Adipose tissue (tissue), 3 donors: ENCODE measurements around the gene GMDS. TPM values are rescaled to one million over a fixed set of nuclear protein-coding genes. Genes with fewer than 3 reads are reported as not detected.
"Not testable (repeated sequence)": the region's sequence is repeated elsewhere in the genome, so short reads cannot be mapped to it uniquely, and the experiment has no call there.

Source experiments
- H3K27ac ChIP-seq: one replicate; pipeline ENCODE4 v1.5.1; 2013; ENCODE audit warnings: low read depth, low read length
- WGBS, 3 donors: extraction: QIAGEN DNeasy Blood & Tissue Kit; methylation state at CpG; one replicate each; pipeline ENCODE4 v1.1.7; 2013; 5-methylcytosine and 5-hydroxymethylcytosine counted together
- polyA plus RNA-seq, 3 donors: library from polyadenylated mRNA; stranded (reverse); fragments of 200-250 nt; gene quantifications; one replicate each; pipeline ENCODE4 v1.2.3, GENCODE V29; 2013
- donor health status: healthy with polysubstance abuse.
- donor health status: Bipolar disorder and iron deficiency.
- donor health status: healthy.

The GMDS gene
- polyA plus RNA-seq, 3 donors: 13.6 to 21.4 (median 14.9) TPM

DNA sequence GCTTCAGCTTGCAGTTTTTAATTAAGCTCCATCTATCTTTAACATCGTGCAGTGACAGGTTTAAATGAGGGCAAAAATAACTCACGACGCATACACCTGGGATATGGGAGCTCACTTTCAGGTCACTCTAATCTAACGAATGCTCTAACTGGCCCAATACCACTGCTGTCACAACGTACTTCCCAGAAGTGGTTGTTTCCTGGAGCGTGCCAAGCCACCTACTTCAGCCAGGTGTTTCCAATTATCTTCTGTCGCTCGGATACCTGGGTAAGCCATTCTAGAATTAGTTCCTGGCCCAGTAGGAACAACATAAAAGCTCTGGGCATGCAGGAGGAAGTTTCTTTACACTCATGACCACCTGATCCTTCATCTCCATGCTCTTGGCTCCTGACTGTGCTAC is 488.3 kb downstream of the GMDS start:
- 70 to 81% (median 81%) methylated on average over 8 of the region's 8 CpGs for whole genome bisulfite sequencing, 3 donors
- no peak overlapping the region for H3K27ac ChIP-seq

DNA sequence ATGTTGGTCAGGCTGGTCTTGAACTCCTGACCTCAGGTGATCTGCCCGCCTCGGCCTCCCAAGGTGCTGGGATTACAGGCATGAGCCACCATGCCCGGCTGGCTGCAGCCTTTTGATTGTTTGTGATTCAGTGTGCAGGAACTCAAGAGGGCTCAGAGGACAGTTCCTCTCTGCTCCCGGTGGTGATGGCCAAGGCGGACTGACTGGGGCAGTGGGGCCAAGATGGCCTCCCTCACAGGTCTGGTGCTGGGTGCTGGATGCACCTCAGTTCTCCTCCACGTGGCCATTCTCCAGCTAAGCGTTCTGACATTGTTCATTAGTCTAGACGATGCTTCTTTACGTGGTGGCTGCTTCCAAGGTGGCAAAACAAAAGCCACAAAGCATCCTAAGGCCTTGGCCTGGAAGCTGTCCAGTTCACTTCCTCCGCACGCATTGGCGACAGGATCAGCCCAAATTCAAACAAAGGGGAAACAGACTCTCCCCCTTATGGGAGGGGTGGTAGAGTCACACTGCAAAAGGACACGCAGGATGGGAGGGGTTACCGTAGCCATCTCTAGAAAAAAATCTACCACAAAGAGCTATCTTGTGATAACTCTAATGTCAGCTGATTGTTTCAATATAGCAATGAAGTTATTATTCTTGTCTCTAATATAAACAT is 488.8 kb downstream of the GMDS start:
- 69 to 83% (median 70%) methylated on average over 14 of the region's 14 CpGs for WGBS, 3 donors
- H3K27ac ChIP-seq: no peak overlapping the region

DNA sequence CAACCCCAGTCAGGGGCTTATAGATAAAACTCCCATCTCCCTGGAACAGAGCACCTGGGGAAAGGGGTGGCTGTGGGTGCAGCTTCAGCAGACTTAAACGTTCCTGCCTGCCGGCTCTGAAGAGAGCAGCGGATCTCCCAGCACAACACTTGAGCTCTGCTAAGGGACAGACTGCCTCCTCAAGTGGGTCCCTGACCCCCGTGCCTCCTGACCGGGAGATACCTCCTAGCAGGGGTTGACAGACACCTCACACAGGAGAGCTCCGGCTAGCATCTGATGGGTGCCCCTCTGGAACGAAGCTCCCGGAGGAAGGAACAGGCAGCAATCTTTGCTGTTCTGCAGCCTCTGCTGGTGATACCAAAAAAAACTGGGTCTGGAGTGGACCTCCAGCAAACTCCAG is 494.3 kb downstream of the GMDS start:
- H3K27ac ChIP-seq: not testable (repeated sequence)
- 91 to 99% (median 99%) methylated on average over 6 to 8 of the region's 8 CpGs for WGBS, 3 donors

DNA sequence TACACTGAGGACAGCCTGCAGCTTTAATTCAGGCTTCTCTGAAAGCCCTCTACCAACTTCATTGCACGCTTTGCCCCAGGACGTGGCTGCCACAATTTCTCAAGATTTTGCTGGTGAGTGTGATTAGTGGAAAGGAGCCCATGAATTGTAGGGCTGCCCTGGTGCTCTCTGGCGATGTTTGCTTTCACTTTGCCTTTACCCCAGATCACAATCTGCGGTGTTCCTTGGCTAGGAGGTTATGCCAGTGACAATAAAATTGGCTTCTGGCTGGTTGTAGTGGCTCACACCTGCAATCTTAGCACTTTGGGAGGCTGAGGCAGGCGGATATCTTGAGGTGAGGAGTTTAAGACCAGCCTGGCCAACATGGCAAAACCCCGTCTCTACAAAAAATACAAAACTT is 496.4 kb downstream of the GMDS start:
- H3K27ac ChIP-seq: no peak overlapping the region

DNA sequence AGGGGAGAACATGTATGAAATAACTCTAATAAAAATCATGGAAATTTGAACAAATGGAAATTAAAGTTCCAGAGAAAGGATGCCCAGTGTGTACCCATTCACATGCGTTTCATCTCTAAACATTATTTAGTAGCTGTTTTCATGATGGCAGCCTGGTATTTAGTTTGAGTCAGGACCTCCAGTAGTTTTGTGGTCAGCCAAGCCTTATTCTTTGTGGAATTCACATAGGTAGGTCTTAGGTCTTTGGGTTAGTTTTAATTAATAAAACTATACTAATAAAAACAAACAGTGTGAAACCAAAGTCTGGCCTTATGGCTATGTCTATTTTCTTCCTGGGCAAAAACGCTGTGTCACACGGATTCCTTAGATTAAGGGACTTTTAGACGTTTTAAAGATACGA is 497.9 kb downstream of the GMDS start:
- 67 to 86% (median 73%) methylated on average over 5 of the region's 5 CpGs for WGBS, 3 donors
- H3K27ac ChIP-seq: no peak overlapping the region

More for the DNA sequence above, 496.4 kb downstream of the GMDS start:
- WGBS, 3 donors: 75 to 89% (median 84%) methylated on average over 6 of the region's 6 CpGs

DNA sequence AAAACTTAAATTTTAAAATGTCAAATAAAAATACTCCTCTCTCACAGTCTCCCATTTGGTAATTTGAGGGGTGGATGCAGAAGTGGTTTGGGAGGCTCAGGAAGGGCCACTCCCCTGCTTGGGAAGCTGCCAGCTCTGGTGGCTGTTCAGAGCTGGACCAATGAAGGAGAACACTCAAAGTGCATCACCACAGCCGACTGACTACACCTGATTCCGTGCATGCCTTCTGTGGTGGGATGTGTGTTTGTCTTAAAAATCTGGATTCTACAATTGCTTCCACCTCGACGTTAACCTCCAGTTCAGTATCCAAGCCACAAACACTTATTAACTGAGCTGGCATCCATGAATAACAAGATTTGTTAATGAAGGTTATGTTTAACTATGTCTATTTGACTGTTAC is 498.4 kb downstream of the GMDS start:
- WGBS, 3 donors: 70 to 90% (median 87%) methylated on average over 4 of the region's 4 CpGs
- H3K27ac ChIP-seq: no peak overlapping the region

DNA sequence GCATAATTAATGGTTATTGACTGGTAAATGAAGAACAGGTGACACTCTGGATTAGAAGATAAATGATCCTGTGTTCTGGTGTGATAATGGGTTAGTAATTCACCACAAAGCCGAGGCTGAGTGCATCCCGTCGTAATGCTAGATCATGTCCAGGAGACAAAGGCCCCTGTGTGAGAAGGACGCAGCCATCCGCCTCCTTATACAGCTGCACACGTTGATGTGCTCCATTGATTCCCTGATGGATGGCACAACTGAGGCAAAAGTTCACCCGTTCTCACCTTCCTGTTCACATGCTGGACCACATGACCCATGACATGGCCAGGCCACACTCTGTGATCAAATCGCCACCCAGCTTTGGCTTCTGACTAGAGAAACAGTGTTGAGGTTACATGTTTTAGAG is 499.6 kb downstream of the GMDS start:
- whole genome bisulfite sequencing, 3 donors: 85 to 88% (median 88%) methylated on average over 8 of the region's 8 CpGs
- H3K27ac ChIP-seq: no peak overlapping the region

DNA sequence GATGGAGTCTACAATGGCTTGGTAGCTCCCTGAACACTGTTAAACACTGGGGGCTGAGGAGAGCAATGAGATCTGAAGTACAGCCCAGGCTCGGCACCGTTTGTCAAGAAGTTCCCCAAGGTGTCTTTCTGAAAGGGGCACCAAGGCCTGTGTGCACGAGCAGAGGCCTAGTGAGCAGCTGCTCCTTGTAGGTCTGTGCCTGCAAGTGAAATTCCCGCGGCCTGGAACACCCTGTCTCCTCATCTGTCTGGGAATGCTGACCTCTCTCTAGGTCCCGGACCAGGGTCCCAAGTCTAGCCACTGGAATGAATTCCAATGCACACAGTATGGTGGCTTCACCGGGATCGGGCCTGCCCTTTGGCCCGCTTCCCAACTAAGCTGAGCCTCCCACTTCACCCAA is 500.9 kb downstream of the GMDS start:
- 90 to 95% (median 92%) methylated on average over 9 of the region's 9 CpGs for WGBS, 3 donors
- H3K27ac ChIP-seq: no peak overlapping the region

DNA sequence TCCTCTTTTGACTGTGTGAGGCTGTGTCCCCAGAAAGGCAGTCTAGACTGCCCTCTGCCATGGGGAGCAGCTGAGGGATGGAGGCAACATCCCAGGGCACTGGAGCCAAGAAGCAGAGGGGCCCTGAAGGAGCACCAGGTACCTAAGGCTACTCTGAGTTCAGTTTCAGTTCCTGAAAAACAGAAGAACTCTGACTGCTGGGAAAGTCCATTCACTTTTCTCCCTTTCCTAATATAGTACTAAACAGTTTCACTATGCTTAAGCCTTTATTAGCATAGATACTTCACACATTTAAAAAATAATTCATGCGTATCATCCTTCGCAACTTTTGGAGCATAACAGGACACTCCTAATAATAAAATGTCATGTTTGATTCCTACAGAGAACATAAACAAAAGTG is 505.7 kb downstream of the GMDS start:
- no peak overlapping the region for H3K27ac ChIP-seq
- WGBS, 3 donors: 91 to 97% (median 95%) methylated on average over 2 of the region's 2 CpGs

DNA sequence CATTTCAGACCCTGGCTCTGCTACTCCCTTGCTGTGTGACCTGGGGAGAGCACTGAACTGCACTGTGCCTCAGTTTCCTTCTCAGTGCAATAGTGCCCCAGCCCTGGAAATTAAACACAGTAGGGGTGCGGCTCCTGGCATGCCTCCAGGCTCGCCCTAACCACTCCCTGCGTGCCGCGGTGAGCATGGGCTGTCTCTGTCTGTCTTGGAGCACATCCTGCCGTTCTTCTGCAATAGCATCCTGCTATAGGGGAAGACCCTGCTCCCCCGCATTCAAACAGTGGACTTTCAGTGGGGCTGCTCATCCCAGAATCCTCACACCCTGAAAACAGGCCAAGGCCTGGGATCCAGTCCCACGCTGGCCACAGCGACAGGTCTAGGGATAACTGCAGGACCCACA is 506.2 kb downstream of the GMDS start:
- H3K27ac ChIP-seq: no peak overlapping the region
- 89 to 93% (median 90%) methylated on average over 9 of the region's 9 CpGs for WGBS, 3 donors

DNA sequence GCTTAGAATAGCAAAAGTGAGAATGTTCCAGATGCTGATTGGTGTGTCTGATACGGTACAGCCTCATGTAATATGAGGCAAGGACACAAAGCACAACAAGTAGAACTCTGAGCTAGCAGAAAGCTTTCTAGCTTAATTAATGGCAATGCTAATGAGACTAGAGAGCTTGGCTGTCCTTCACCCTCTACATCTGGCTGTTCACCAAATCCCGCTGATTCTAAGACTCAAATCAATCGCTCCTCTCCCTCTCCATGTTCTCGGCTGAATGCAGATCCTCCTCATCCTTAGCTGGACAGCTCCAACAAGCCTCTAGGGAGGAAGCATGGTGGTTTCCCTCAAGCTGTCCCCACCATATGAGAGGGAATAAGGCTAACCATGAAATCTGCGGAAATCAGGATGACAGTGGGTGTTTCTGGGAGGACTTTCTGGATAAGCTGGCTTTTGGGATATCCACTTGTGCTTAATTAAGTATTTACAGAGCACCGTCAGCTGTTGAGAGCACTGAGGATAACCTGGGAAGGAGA is 506.8 kb downstream of the GMDS start:
- no peak overlapping the region for H3K27ac ChIP-seq
- 84 to 88% (median 85%) methylated on average over 6 of the region's 6 CpGs for WGBS, 3 donors

DNA sequence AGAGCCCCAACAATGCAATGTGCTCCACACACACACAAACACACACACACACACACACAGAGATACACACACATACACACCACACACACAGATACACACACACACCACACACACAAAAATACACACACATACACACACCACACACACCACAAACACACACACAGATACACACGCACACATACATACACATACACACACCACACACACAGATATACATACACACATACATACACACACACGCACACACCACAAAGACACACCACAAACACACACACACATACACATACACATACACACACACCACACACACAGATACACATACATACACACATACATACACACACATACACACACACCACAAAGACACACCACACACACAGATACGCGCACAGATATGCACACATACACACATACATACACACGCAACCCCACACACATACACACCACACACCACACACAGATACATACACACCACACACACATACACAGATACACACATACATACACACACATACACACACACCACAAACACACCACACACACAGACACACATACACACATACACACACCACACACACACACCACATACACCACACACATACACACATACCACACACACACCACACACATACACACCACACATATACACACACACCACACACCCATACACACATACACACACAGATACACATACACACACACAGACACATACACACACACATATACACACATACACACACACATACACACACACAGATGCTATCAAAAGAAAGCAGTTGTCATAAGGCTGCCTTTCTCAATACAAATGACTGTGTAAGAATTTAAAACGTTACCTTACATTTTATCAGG is 507.7 kb downstream of the GMDS start:
- no peak overlapping the region for H3K27ac ChIP-seq
- 85 to 92% (median 88%) methylated on average over 6 of the region's 6 CpGs for WGBS, 3 donors

DNA sequence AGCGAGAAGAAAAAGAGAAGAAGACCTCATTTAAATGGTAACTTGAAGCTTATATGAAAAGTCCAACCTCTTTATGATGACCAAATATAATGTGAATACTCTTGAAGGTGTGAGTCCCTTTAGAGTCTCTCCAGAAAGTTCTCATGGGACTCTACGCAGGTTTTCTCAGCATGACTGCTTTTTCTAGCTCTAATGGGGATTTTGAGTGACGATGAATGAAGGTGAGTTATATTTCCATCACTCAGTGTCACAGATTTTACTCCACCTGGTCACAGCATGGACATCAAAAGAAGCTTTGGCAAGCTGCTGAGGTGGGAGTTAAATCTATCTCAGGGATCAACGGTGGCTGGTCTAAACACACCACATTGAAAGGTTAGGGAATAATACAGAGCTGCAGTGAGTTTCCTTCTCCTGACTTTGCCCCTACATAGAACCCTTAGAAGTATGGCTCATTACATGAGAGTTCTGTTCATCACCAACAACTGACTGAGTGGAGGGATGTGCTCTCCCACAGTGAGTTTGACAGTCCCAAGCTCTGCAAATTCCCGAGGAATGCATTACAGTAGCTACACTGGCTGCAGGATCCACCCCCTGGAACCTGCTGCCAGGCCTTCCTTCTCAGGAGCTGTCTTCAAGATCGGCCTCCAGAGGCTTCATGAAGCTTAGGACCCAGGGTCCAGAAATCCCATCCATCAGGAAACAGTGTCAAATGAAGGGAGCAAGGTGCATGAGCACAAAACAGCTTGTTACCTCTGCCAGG is 508.9 kb downstream of the GMDS start:
- WGBS, 3 donors: 83 to 92% (median 84%) methylated on average over 6 of the region's 6 CpGs

DNA sequence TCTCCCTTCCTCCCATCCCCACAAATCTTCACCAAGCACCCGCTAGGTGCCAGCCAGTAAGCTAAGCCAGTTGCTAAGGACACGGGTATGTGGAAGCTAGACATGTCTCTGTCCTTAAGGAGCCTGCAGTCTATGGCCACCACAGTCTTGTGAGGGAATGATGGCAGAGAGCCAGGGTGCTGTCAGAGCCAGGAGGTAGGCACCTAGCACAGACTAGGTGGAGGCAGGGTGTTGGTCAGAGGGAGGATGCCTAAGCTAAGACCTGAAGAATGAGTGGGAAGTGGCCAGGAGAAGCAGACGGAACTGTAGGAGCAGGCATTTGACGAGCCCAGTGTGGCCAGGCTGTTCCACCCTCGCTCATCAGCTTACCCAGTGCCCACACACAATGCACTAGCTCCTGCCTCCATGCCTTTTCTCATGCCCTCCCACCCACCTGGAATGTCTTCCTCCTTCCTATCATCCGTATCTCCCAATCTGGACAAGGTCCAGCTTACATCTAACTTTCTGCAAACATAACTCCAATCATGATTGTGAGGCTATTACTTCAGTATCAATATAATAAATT is 510.1 kb downstream of the GMDS start:
- WGBS, 3 donors: 85 to 93% (median 86%) methylated on average over 6 of the region's 6 CpGs
- H3K27ac ChIP-seq: no peak overlapping the region

More for the DNA sequence above, 508.9 kb downstream of the GMDS start:
- no peak overlapping the region for H3K27ac ChIP-seq

DNA sequence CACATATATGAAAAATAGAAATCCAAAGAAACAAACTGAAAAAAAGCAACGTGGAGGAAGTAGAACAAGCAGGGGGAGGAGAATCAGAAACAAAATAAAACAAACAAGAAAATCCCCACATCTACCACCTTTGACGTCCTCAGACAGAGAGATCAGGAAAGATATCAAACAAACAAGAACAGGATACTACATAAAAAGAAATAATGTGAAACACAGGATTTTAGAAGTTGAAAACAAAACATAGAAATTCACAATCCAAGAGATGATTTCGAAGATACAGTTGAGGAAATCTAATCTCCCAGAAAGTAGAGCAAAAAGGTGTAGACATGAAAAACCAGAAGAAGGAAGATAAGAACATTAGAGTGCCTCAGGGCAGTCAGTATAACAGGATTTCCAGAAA is 514.5 kb downstream of the GMDS start:
- H3K27ac ChIP-seq: no peak overlapping the region
- WGBS, 3 donors: 72 to 93% (median 92%) methylated on average over 3 of the region's 3 CpGs

DNA sequence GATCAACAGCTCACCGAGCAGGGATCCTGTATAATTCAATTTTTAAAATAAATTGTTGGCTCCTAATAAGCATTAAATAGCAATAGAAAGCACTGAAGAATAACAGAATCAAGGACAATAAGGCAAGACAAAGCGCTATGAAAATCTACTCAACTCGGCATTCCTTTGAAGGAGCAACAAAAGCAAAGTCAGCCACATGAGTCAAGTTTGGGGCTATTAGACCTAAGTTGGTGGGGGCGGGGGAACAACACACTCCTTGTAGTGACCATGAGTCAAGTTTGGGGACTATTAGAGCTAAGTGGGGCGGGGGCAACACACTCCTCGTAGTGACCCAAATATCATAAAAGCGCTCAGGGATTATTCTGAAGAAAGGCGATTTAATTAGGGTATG is 515.7 kb downstream of the GMDS start:
- WGBS, 3 donors: 94 to 95% (median 94%) methylated on average over 8 of the region's 8 CpGs
- H3K27ac ChIP-seq: no peak overlapping the region

DNA sequence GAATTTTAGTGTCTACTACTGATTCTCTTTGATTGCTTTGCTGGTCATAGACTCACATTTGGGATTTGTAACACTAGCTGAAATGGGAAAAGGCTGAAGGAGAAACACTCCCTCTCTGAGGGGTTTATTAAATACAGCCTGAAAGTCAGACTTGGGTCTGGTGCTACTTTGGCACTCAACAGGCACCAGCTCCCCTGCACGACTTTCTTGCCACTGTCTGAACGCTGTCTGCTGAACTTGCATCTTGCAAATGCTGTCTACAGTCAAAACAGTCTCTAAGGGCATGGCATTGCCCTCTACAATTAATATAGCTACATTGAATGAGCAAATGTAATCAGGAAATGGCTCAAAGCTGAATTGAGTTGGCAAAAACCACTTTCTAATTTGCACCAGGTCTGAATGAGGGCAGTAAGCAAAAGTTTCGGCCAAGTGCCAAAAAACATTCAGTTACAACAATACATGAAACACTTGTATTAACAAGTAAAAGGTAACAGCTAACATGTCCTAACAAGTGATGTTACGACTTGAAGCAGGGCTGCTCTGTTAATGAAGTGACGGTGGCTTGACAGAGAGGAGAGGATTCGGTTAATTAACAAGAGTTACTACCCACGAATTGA is 516.2 kb downstream of the GMDS start:
- no peak overlapping the region for H3K27ac ChIP-seq
- WGBS, 3 donors: 81 to 84% (median 82%) methylated on average over 7 of the region's 7 CpGs

DNA sequence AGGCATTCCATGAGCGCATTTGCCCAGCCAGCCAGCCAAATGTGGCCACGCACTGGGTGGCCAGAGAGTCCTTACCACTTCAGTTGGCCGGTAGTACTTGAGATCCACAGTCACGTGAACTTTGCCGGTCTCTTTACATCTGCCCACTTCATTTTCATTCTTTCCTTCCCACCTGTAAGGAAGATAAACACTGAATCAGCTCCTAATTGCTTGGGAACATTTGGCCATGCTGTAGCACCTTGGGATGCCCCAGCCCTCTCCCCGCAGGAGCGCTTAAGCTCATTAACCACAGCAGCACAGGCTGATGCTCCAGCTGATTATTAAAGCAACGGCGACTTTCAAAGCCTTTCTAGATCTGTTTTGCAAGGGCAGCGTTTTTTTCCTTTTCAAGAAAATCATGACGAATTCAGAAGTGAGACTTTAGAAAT is 519.0 kb downstream of the GMDS start:
- WGBS, 3 donors: 88 to 90% (median 89%) methylated on average over 11 of the region's 11 CpGs
- H3K27ac ChIP-seq: no peak overlapping the region
